GM19025 (cell line): ENCODE measurements around the gene HCAR1.
"Not testable (repeated sequence)": the region's sequence is repeated elsewhere in the genome, so short reads cannot be mapped to it uniquely, and the experiment has no call there.

Experiments
- ATAC-seq: cut with Tn5 transposase; IDR thresholded peaks from one replicate; pipeline ENCODE4 v1.9.1; 2021; ENCODE audit warnings: mild to moderate bottlenecking, low read depth, moderate library complexity; ENCODE audit not compliant: unreplicated experiment

The HCAR1 gene

DNA sequence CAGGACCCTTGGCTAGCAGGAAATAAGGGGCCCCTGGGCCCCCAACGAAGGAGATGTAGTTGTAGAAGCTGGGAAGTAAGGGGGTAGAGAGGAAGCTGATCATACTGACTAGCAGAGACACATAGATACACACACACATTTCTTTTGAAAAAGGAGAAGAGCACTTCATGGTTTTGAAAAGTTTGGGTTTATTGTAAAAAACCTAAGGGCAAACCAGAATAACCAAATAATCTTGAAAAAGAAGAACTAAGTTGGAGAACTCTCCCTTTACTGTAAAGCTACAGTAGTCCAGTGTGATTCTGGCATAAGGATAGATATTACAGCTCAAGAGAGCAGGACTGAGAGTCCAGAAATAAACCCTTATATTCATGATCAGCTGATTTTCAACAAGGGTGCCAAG is 8.3 kb downstream of the HCAR1 start:
- no peak for ATAC-seq

DNA sequence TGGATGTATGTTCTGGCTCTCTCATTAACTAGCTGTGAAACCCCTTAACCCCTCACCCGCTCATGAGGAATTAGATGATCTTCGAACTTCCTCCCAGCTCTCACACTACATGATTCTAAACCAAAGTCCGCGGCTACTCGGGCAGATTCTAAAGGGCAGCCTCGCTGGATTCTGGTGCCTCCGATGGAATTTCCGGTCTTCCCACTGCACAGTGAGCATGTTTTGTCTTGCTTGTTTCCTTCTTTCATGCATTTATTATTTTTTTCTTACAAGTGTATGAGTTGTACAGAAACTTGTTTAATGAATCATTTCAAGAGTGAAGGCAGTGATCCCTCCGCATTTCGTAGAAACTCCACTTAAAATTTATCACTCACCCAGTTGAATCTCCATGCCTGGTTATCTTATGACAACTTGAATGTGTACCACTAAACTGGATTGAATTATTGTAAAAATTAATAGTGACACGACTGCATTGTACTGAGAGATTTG is 9.5 kb downstream of the HCAR1 start:
- no peak for ATAC-seq

DNA sequence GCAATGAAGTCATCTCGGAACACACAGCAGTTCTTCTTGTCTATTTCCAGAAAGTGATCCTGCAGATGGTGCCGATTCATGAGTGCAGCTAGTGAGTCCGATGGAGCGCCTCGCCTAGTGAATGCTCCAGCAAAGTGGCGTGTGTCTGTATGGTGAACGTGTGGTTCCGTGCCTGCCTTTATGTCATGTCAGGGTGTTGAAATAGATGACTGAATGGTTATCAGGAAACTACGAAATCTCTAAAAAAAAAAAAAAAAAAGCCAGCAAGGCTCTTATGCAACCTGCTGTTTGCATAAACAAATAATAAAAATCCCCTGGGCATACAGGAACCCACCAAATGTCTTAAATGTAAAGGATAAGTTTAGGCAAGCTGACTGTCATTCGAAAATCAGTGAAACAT is 14.0 kb downstream of the HCAR1 start, which contains the start of gene HCAR3:
Gene HCAR3 (minus strand): TSS at position 154 of the 400 bp plus-strand sequence. CDS start 74 bp downstream, at position 80.
- not testable (repeated sequence) for ATAC-seq

DNA sequence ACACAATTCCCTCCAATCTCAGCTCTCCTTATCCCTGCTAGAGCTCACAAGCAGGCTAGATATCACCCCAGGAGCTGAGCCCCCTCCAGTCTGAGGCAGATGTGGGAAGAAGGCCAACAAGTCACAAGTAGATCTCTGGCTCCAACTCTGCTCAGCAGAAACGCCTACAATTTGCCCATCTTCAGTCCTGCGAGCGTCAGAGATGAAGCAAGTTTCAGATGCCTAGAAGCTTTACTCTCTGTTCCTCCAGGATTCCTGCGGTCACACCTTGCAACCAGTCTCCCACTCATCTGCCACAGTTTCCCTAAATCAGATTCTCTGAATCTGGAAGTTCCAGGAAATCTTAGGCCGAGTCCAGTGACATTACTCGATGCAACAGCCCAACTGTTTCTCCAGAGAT is 15.4 kb downstream of the HCAR1 start:
- ATAC-seq, result not testable (repeated sequence)

DNA sequence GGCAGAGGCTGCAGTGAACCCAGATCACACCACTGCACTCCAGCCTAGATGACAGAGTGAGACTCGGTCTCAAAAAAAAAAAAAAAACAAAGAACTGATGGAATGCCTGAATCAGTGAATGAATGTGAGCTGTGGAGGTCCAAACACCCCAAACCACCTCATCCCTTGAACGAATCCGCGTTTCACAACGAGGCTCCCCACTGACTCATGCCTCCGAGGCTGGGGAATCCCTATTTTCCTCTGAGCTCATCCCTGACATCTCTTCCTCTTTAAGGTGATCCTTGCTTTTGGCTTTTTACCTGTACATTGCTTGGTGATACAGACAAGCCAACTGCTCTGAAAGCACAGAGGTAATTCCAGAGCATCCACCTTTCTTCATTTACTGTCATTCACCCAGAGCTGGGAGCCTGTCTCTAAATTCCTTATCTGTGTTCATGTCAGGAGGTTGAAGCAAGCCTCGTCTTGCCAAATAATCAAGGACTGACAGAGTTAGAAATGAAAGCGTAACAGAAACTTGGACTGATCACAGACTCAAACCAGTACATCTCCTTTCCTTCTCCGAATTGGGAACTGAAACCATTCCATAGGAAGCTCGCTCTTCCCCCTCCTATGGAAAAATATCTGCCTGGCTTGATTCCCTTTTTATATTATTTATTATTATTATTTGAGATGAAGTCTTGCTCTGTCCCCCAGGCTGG is 17.0 kb downstream of the HCAR1 start:
- ATAC-seq, result not testable (repeated sequence)

DNA sequence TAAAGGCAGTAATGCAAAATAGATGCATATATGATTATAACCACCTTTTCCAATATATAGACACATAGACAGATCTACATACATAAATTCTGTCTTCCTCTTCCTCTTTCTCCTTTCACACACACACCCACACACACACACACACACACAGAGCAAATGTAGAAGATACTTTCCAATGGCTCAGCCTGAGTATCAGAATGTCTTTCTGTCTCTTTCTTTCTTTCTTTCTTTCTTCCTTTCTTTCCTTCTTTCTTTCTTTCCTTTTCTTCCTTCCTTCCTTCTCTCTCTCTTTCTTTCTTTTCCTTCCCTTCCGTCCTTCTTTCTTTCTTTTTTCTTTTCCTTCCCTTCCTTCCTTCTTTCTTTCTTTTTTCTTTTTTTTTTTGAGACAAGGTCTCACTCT is 19.4 kb downstream of the HCAR1 start:
- not testable (repeated sequence) for ATAC-seq

DNA sequence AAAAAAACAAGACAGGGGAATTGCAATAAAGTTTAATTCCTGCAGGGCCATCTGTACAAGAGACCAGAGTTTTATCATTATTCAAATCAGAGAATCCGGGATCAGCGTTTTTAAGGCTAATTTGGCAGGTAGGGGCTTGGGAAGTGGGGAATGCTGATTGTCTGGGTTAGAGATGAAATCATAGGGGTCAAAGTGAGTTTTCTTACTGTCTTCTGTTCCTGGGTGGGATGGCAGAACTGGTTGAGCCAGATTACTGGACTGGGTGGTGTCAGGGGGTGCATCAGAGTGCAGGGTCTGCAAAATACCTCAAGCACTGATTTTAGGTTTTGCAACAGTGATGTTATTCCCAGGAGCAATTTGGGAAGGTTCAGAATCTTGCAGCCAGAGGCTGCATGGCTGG is 20.3 kb downstream of the HCAR1 start:
- not testable (repeated sequence) for ATAC-seq

DNA sequence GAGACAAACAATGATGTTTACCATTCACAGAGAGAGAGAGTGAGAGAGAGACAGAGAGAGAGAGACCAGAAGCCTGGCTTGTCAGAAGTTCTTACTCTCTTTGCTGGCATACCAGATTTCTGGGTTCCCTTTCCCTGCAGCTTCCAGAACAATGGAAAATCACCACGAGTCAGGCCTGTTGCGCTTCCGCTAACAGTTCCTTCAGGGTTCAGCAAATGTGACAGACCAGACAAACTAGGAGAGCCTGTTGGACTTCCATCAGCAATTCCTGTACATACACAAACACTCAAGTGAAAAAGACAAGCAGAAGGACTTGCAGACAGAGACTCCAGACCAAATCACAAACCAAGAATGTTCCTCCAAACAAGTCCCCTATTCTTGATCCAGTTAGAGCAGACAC is 21.4 kb downstream of the HCAR1 start:
- ATAC-seq, result not testable (repeated sequence)

DNA sequence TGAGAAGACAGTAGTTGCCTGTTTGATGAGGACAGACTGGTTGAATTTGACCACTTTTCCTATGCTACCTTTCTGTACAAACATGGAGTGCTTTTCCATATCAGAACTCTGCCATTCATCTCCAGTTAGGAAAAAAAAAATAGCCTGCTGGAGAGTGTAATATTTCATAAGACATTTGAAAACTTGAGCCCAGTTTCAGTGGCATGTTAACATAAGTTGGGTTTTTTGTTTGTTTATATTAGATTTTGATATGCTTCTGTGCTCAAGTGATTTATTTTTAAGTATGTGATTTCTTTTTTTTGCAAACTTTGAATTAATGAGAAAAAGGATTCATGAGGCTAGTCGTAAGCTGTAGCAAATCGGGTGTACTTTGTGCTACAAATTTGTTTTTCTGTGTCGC is 26.8 kb downstream of the HCAR1 start:
- not testable (repeated sequence) for ATAC-seq

DNA sequence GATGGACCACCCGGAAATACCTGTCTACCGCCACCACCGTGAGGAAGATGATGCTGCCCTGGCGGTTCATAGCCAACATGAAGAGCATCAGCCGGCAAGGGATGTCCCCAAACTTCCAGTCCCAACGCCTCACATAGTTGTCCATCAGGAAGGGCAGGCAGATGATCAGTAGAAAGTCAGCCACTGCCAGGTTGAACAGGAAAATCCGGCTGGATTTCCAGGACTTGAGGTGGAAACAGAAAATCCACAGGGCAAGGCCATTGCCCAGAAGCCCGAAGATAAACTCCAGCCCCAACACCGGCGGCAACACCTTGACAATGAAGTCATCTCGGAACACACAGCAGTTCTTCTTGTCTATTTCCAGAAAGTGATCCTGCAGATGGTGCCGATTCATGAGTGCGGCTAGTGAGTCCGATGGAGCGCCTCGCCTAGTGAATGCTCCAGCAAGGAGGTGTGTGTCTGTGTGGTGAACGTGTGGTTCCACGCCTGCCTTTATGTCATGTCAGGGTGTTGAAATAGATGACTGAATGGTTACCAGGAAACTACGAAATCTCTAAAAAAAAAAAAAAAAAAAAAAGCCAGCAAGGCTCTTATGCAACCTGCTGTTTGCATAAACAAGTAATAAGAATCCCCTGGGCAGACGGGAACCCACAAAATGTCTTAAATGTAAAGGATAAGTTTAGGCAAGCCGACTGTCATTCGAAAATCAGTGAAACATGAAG is 27.6 kb downstream of the HCAR1 start, which contains the start of gene HCAR2:
Gene HCAR2 (minus strand): TSS at position 468 of the 722 bp plus-strand sequence. CDS start 74 bp downstream, at position 394.
- ATAC-seq, result not testable (repeated sequence)

DNA sequence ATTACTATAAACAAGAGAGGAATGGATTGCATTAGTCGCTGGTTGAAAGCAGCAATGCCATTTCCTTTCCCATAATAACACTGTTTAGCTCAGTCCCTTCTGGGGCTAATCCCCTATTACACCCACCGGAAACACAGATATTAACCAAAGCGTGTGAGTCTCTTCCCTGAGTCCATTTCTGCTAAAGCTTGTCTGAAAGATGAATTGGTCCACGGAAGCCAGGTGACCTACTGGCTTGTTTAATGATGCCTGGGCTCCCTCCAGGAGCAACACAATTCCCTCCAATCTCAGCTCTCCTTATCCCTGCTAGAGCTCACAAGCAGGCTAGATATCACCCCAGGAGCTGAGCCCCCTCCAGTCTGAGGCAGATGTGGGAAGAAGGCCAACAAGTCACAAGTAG is 29.2 kb downstream of the HCAR1 start:
- ATAC-seq, result not testable (repeated sequence)

DNA sequence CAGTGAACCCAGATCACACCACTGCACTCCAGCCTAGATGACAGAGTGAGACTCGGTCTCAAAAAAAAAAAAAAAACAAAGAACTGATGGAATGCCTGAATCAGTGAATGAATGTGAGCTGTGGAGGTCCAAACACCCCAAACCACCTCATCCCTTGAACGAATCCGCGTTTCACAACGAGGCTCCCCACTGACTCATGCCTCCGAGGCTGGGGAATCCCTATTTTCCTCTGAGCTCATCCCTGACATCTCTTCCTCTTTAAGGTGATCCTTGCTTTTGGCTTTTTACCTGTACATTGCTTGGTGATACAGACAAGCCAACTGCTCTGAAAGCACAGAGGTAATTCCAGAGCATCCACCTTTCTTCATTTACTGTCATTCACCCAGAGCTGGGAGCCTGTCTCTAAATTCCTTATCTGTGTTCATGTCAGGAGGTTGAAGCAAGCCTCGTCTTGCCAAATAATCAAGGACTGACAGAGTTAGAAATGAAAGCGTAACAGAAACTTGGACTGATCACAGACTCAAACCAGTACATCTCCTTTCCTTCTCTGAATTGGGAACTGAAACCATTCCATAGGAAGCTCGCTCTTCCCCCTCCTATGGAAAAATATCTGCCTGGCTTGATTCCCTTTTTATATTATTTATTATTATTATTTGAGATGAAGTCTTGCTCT is 30.5 kb downstream of the HCAR1 start:
- not testable (repeated sequence) for ATAC-seq

DNA sequence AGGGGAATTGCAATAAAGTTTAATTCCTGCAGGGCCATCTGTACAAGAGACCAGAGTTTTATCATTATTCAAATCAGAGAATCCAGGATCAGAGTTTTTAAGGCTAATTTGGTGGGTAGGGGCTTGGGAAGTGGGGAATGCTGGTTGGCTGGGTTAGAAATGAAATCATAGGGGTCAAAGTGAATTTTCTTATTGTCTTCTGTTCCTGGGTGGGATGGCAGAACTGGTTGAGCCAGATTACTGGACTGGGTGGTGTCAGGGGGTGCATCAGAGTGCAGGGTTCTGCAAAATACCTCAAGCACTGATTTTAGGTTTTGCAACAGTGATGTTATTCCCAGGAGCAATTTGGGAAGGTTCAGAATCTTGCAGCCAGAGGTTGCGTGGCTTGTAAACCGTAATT is 33.7 kb downstream of the HCAR1 start:
- not testable (repeated sequence) for ATAC-seq

DNA sequence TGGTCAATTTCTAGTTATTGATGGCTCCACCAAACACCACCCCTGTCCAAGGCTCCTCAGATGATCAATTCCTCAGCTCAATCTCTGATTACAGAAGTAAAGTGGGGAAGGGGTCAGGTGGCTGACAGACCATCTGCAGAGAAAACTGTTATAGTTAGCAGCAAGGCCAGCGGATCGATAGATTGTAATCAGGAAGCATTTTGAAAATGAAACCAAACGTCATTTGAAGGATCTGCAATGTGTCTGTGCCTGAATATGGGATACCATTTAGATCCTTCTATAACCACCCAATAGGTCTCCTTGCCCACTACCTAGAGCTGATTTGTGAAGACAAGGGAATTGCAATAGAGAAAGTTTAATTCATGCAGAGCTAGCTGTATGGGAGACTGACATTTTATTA is 39.1 kb downstream of the HCAR1 start:
- ATAC-seq, result no peak

DNA sequence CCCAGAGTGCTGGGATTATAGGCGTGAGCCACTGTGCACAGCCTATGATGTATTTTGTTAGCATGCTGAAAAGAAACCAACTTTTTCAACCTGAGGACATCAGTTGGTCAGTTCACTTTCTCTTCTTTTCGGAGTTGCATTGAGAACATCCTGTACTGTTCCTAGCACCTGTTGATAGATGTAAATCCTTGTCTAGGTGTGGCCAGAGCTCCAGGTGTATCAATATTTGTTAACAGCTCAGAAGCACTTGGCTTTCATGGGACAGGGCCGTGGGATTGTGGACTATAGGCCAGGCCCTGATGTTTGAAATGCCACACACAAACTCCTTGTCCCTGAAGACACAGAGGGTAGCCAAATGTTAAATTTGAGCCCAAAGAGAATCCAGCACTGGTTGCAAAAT is 42.4 kb downstream of the HCAR1 start:
- ATAC-seq, result no peak

DNA sequence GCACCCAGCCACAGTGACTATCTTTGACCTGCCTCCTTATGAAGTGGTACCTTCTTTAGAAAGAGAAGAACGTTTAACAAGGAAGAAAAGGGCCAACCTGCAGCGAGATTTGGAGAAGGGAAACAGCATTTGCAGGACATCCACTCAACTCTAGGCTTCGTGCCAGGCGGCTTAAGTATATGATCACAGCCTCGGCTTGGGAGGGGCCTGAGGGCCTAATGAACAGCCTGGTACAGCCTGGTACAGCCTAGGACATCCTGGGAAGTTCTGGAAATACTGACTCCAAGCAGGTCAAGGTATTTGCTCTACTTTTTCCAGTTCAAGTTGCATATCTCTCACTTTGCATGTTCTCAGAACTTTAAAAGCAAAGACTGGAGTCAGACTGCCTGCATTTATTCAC is 43.6 kb downstream of the HCAR1 start:
- no peak for ATAC-seq

DNA sequence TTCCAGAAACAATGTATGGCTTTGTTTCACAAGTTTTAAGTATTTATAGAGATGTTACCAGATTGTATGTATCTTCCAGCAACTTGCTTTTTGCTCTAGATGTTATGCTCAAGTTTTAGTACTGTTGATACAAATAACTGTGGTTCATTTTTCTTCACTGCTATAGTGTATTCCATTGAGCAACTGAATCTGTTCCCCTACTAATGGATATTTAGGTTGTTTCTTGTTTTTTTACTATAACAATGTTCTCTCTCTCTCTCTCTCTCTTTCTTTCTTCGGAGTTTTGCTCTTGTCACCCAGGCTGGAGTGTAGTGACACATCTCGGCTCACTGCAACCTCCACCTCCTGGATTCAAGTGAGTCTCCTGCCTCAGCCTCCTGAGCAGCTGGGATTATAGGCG is 44.1 kb downstream of the HCAR1 start:
- ATAC-seq, result no peak

DNA sequence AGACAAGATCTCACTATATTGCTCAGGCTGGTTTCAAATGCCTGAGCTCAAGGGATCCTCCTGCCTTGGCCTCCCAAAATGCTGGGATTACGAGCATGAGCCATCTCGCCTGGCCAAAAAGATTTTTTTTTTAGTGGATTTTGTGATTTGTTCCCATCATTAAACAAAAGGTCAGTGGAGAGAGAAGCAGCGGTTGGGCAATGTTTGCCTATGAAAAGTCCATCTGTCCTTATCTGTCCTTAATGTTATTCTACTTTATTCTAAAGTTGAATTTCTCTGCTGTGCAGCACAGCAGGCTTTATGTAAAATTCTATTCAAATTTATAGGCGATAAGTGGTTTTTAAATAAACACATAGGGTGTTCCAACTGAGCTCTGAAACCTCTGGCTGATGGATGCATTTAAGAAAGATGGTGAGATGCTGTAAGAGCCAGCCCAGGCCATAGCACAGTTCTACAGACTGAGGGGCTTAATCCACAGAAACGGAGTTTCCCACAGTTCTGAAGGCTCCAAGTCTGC is 46.3 kb downstream of the HCAR1 start:
- ATAC-seq, result no peak

DNA sequence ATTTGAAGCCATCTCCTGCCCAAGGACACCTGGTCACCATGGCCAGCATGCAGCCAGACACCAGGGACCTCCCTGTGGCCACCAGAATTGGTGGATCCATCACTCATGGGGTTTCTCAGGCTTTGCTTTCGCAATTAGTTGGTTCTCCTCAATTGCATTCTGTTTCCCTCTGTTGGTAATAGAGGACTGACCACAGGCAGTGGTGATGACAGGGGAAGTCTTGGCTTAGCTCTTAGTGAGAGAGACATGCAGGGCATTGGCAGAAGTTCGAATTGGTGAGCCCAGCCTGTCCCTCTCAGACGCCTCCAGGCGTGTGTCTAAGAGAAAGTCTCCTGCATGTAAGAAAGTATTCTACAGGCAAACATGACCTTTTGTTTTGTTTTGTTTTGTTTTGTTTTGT is 48.8 kb downstream of the HCAR1 start:
- ATAC-seq, result no peak

DNA sequence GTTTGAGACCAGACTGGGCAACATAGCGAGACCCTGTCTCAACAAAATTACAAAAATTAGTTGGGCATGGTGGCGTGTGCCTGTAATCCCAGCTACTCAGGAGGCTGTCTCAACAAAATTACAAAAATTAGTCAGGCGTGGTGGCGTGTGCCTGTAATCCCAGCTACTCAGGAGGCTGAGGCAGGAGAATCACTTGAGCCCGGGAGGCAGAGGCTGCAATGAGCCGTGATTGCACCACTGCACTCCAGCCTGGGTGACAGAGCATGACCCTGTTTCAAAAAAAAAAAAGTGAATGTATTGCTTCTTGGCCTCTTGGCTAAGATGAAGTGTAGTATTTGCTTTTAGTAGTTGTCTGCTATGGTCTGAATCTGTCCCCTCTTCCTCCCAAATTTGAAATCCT is 49.7 kb downstream of the HCAR1 start:
- ATAC-seq, result not testable (repeated sequence)

DNA sequence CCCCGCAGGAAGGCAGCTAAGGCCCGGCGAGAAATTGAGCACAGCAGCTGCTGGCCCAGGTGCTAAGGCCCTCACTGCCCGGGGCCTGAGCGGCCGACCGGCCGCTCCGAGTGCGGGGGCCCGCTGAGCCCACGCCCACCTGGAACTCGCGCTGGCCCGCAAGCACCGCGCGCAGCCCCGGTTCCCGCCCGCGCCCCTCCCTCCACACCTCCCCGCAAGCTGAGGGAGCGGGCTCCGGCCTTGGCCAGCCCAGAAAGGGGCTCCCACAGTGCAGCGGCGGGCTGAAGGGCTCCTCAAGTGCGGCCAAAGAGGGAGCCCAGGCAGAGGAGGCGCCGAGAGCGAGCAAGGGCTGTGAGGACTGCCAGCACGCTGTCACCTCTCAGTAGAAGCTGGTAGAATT is 53.9 kb downstream of the HCAR1 start:
- ATAC-seq, result not testable (repeated sequence)
